NCI-H2227 treated with DMSO at 0.1 percent for 48 hours (cell line): ENCODE results near the gene CLSTN3.
"Not testable (repeated sequence)": the region's sequence is repeated elsewhere in the genome, so short reads cannot be mapped to it uniquely, and the experiment has no call there.

Experiments used
- DNase-seq: peaks from one replicate; lab custom pipeline; 2025; lab: John Stamatoyannopoulos, UW

The CLSTN3 gene

GRCh38 chr12:7150356-7150755 lies 20.2 kb downstream of the CLSTN3 start:
- DNase-seq, result no peak

GRCh38 chr12:7150841-7151240 lies 20.7 kb downstream of the CLSTN3 start:
- no peak for DNase-seq

DNA sequence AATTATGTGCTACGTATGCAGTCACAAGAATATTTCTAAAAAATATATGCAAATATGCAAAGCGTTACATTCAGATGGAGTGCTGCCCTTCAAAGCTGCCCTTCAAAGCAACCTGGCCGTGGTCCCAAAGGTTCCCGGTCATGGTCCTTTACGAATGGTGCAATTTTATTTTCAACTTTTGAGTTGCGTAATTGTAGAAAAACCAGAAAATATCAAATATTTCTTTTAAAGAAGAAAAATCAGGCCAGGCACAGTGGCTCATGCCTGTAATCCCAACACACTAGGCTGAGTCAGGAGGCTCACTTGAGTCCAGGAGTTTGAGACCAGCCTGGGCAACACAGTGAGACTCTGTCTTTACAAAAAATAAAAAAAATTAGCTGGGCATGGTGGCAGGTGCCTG lies 21.4 kb downstream of the CLSTN3 start:
- no peak for DNase-seq

DNA sequence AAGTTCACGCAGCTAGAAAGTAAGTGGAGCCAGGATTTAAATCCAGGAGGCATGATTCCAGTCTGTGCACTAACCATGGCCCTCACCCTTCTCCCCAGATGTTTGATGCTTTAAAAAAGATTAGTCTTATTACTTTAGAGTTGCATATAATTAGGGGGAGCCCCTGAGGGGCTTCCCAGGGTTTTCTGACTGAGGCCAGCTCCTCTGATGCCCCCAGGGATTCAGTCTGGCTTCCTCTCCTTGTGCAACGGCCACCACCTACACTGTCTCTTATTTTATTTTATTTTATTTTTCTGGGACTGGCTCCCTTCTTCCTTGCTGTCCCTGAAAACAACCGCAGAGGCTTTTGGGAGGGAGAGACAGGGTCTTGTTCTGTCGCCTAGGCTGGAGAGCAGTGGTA lies 22.6 kb downstream of the CLSTN3 start:
- no peak for DNase-seq

- DNase-seq, result no peak
Observed at GRCh38 chr12:7154042-7154441, 23.9 kb downstream of the CLSTN3 start.

GRCh38 chr12:7154901-7155470 lies 24.8 kb downstream of the CLSTN3 start:
- DNase-seq, result no peak

DNA sequence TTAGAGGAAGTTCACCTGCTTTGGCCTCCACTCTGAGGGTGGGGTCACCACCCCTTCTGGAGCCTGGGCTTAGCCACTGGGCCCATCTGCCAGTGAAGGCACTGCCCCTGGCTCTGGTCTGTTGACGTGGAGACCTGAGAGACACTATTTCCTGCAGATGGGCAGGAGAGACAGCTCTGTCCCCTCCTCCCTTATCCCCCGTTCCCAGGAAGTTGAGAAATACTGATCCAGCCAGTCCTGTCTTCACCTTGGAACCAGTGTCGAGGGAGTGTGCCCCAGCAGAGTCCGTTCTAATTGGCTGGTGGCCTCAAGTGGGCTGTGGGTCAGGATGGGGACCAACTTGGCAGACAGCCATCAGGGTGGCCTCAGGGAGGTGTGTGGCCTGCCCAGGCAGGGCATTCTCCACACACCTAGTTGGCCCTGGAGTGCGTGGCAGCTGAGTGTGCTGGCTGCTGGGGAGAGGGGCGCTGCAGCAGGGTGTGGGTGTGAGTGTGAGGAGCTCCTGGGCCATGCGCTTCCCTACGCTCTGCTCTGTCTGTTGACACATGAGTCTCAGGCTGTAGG lies 25.4 kb downstream of the CLSTN3 start:
- no peak for DNase-seq

DNA sequence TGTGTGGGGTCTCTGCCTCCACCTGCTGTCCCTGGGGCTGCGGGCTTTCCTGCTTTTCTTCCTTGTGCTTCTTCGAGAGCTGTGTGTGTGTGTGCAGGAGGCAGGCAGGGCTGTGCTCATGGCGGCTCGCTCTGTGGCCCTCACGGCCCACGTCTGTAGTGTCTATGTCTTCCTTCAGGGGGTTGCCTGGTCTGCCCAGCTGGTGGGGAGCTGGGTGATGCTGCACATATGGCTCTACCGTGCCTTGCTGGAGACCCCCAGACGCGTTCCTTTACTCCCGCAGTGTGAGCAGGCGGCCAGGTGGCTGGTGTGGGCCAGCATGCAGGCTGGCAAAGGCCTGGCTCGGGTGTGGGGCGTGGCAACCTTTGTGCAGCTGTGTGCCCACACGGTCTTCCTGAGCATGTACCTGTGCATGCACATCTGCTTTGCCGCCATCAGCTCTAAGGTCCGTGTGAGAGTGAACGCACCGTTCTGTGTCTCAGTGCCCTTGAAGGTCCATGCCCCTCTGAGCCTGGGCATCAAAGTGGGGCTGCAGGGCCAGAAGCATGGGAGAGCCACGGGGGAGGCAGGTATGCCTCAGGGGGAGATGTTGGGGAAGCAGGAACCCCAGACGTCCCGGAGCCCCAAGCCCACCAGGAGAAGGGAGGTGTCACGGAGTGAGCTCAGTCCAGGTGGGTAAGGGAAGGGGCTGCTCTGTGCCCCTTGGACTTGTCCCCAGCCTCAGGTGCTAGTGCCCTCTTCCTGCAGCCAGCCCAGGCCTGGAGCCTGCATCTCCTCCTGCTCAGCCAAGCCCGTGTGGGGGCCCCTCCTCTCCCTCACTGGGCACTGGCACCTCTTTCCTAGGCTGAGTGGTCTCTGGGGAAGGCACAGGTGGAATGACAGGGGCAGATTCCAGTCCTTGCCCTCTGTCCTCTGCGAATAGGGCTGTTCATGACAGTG lies 26.4 kb downstream of the CLSTN3 start:
- DNase-seq, result no peak

DNA sequence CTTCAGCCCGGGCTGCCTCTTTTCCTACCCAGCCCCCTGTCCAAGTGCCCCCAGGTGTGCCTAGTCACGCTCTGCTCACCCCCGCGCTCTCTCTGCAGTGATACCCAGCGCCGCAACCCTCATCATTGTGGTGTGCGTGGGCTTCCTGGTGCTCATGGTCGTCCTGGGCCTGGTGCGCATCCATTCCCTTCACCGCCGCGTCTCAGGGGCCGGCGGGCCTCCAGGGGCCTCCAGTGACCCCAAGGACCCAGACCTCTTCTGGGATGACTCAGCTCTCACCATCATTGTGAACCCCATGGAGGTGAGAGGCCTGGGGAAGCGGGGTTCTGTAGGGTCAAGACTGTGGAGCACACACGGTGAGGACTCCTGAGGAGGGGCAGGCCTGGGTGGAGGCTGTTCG lies 27.2 kb downstream of the CLSTN3 start:
- DNase-seq, result no peak

DNA sequence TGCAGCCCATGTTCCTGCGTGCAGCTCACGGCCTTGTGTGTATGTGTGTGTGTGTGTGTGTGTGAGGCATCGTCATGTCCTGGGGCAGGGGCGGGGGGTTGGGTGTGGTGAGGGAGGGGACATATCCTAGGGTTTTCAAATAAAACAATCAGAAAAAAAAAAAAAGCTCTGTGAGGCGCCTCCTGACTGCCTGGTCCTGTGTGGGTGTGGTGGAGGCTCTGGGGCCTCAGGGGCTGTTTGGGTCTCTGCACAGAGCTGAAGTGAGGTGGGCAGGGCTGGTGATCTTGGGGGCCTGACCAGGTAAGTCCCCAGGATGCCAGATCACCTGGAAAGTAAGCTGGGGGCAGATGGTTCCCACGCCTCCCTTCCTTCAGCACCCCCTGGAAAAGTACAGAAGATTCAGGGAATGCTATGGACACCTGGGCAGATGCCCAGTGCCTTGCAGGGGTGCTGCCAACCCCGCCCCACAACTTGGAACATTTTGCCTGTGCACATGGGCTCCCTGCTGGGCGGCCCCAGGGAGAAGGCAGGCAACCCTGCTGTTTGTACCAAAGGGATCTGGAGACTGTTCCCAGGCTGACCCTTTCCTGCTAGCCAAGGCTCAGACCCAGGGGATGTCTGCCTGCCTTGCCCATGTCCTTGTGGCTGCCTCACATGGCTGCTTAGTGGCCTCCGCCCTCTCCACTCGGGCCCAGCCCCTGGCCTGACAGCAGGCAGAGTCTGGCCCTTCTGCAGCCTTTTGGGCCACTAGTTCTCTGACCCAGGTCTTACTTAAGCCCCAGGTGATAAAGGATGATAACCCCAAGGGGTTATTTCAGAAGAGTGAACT lies 28.8 kb downstream of the CLSTN3 start:
- DNase-seq, result no peak

GRCh38 chr12:7160183-7160582 lies 30.0 kb downstream of the CLSTN3 start:
- no peak for DNase-seq

GRCh38 chr12:7161327-7161726 lies 31.2 kb downstream of the CLSTN3 start:
- DNase-seq, result no peak

- DNase-seq, result no peak
Observed at GRCh38 chr12:7161811-7162210, 31.6 kb downstream of the CLSTN3 start.

DNA sequence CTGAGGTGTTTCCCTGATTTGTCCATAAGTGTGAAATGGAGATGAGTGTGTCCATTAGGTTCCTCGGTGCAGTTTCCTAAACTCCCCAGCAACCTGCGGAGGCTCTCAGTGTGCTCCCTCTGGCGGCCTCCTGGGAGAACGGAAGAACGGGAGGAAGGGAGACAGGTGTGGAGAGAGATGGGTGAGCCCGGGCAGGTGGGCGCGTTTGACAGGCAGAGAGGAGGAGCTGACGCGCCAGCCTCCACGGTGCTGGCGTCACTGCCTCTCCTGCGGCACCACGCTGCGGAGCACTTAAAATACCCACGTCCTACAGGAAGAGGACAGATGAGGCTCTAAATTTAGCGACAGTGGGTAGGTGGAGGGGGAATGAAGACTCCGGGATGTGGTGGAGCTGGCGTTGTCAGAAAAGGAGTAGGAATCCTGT lies 32.5 kb downstream of the CLSTN3 start:
- peak; percentile 4 for DNase-seq

DNA sequence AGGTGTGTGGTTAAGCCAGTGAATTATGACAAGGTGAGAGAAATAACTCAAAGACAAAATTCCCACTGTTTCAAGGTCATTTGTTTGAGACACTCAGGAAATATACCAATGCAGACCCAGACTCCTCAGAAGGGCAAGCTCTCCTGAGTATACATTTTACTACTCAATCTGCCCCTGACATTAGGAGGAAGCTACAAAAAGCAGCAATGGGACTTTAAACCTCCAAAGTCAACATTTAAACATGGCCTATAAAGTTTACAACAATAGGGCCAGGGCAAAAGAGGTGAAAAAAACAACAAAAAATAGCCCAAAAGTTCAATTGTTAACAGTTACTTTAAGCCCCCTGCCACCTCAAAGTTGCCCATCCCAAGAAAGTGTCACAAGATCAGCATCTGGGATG lies 39.8 kb downstream of the CLSTN3 start:
- DNase-seq, result no peak

- DNase-seq, result no peak
Observed at GRCh38 chr12:7171854-7172253, 41.7 kb downstream of the CLSTN3 start.

GRCh38 chr12:7175493-7175892 lies 45.3 kb downstream of the CLSTN3 start:
- no peak for DNase-seq

GRCh38 chr12:7176595-7176994 lies 46.4 kb downstream of the CLSTN3 start:
- DNase-seq, result no peak

GRCh38 chr12:7178481-7178880 lies 48.3 kb downstream of the CLSTN3 start:
- DNase-seq, result no peak

DNA sequence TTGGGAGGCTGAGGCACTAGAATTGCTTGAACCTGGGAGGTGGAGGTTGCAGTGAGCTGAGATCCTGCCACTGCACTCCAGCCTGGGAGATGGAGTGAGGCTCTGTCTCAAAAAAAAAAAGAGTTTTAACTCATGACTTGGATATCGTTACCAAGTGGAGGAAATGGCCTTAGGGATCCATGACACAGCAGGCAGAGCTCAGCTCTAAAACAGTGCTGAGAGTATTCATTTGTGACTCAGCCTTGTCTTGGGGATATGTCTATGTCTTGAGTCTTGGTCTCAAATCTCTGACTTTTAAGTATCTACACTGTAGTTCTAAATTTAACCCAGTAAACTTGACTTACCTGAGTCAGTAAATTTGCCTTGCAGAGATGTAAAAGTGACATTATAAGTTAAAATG lies 50.5 kb downstream of the CLSTN3 start:
- no peak for DNase-seq

GRCh38 chr12:7186058-7186457 lies 55.9 kb downstream of the CLSTN3 start:
- DNase-seq, result not testable (repeated sequence)
